ENCODE data around the gene EPX. TPM values are rescaled to one million over a fixed set of nuclear protein-coding genes. Genes with fewer than 3 reads are reported as not detected.

EPX gene
- total RNA-seq, 2 donors from 2014 or later = not detected

DNA sequence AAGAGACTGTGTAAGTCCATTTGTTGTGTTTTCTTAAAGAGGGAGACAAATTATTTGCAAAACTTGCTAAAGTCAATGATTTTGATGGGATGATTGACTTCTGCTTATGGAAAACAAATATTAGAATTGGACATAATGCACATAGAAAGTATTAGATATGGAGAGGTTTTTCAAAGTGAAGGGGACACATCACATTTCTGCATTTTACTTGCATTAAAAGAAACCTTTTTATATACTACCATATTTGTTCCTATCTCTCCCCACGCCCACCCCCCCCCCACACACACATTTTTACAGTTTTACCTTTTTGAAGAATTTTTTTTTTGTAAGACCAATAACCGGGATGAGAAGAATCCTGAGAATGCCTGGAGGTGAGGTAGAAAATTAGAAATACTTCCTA lies 34.3 kb upstream of the EPX start:
- Mint-ChIP-seq H3K4me1 (no peaks in the 10 kb centered on the region), H3K4me3 (no peak overlapping the region), H3K27me3 (ENCODE audit: insufficient read depth) (peaks cover 85% of the 10 kb centered on the region), H3K36me3 (ENCODE audit: low read depth) (no peaks in the 10 kb centered on the region), H3K9me3 (no peaks in the 10 kb centered on the region), H3K27ac (no peak overlapping the region)
- H3K27me3 ChIP-seq (ENCODE audit: control insufficient read depth, insufficient read depth, low read length, poor library complexity, severe bottlenecking) = peaks cover 97% of the 10 kb centered on the region
- no peaks in the 10 kb centered on the region for H3K36me3 ChIP-seq (ENCODE audit: control insufficient read depth, insufficient read depth, low read length)
- TF ChIP-seq, protein P1, sequence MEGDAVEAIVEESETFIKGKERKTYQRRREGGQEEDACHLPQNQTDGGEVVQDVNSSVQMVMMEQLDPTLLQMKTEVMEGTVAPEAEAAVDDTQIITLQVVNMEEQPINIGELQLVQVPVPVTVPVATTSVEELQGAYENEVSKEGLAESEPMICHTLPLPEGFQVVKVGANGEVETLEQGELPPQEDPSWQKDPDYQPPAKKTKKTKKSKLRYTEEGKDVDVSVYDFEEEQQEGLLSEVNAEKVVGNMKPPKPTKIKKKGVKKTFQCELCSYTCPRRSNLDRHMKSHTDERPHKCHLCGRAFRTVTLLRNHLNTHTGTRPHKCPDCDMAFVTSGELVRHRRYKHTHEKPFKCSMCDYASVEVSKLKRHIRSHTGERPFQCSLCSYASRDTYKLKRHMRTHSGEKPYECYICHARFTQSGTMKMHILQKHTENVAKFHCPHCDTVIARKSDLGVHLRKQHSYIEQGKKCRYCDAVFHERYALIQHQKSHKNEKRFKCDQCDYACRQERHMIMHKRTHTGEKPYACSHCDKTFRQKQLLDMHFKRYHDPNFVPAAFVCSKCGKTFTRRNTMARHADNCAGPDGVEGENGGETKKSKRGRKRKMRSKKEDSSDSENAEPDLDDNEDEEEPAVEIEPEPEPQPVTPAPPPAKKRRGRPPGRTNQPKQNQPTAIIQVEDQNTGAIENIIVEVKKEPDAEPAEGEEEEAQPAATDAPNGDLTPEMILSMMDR (conservative IDR thresholded peaks at IDR 0.05) = no peak
- WGBS, 2 experiments (ENCODE audit: insufficient coverage in 1 of 2, insufficient read length in 1 of 2) = 100% methylated on average over 1 of the region's 2 CpGs; no CpG with 5 or more reads in 1 of the 2 experiments
- H3K9me3 ChIP-seq (ENCODE audit: control insufficient read depth, low read length) = no peaks in the 10 kb centered on the region
- no peaks in the 10 kb centered on the region for H3K4me1 ChIP-seq (ENCODE audit: control insufficient read depth, insufficient read depth, low read length)
- H3K4me3 ChIP-seq (ENCODE audit: low read length) = no peak overlapping the region
- DNase-seq = no peak
- H3K9ac ChIP-seq (ENCODE audit: extremely low read depth, low read length, poor library complexity, severe bottlenecking) = no peak overlapping the region
- H3K27ac ChIP-seq (ENCODE audit: low read depth, low read length) = no peak overlapping the region

DNA sequence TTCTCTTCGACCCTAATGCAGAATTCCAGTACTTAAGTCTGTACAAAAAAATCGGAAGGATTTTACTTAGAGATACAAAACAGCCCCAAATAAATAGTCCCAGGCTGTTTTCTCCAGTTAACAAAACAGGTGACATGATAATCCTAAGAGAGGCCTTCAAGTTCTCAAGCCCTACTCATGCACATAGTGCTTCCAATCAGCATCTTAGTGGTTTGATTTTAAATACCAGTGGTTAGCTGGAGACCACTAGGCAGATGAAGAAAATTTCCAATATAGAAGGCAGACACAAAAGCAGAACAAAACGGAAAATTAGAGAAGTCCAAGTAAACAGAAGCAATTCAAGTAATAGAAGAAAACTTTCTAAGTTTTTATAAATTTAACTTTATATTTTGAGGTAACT lies 31.0 kb upstream of the EPX start:
- no peak overlapping the region for H3K27ac ChIP-seq (ENCODE audit: low read depth, low read length)
- 78 to 94% methylated on average over 2 to 3 of the region's 3 CpGs for WGBS, 2 experiments (ENCODE audit: insufficient coverage in 1 of 2, insufficient read length in 1 of 2)
- Mint-ChIP-seq H3K27me3 (ENCODE audit: insufficient read depth) (peaks cover 72% of the 10 kb centered on the region), H3K4me3 (no peak overlapping the region), H3K36me3 (ENCODE audit: low read depth) (no peaks in the 10 kb centered on the region), H3K9me3 (no peaks in the 10 kb centered on the region), H3K4me1 (no peaks in the 10 kb centered on the region), H3K27ac (no peak overlapping the region)
- peaks cover 97% of the 10 kb centered on the region for H3K27me3 ChIP-seq (ENCODE audit: control insufficient read depth, insufficient read depth, low read length, poor library complexity, severe bottlenecking)
- H3K4me1 ChIP-seq (ENCODE audit: control insufficient read depth, insufficient read depth, low read length) = no peaks in the 10 kb centered on the region
- H3K9ac ChIP-seq (ENCODE audit: extremely low read depth, low read length, poor library complexity, severe bottlenecking) = no peak overlapping the region
- H3K4me3 ChIP-seq (ENCODE audit: low read length) = no peak overlapping the region
- no peak for DNase-seq
- TF ChIP-seq, protein P1 (conservative IDR thresholded peaks at IDR 0.05) = no peak
- H3K9me3 ChIP-seq (ENCODE audit: control insufficient read depth, low read length) = no peaks in the 10 kb centered on the region
- H3K36me3 ChIP-seq (ENCODE audit: control insufficient read depth, insufficient read depth, low read length) = no peaks in the 10 kb centered on the region

DNA sequence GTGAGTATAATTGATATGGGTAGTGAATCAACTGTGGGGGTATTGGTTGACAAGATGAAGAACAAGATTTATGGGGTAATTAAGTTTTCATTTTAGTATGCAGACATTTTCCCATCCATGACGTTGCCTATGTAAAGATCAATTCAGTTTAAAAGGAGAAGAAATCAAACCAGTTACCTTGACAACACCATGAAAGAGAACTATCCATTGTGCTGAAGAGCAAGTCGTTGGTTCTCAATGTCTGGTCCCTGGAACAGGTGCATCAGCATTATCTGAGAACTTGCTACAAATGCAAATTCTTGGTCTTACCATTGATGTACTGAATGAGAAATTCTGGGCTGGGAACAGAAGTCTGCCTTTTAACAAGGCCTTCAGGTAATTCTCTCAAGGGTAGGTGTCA lies 26.5 kb upstream of the EPX start:
- H3K9ac ChIP-seq (ENCODE audit: extremely low read depth, low read length, poor library complexity, severe bottlenecking) = no peak overlapping the region
- H3K27me3 ChIP-seq (ENCODE audit: control insufficient read depth, insufficient read depth, low read length, poor library complexity, severe bottlenecking) = peaks cover 92% of the 10 kb centered on the region
- Mint-ChIP-seq H3K36me3 (ENCODE audit: low read depth) (no peaks in the 10 kb centered on the region), H3K4me1 (no peaks in the 10 kb centered on the region), H3K27ac (no peak overlapping the region), H3K27me3 (ENCODE audit: insufficient read depth) (peaks cover 68% of the 10 kb centered on the region), H3K4me3 (no peak overlapping the region), H3K9me3 (peaks cover 2% of the 10 kb centered on the region)
- H3K4me3 ChIP-seq (ENCODE audit: low read length) = no peak overlapping the region
- no peaks in the 10 kb centered on the region for H3K9me3 ChIP-seq (ENCODE audit: control insufficient read depth, low read length)
- DNase-seq = no peak
- no peaks in the 10 kb centered on the region for H3K36me3 ChIP-seq (ENCODE audit: control insufficient read depth, insufficient read depth, low read length)
- TF ChIP-seq, protein P1 (conservative IDR thresholded peaks at IDR 0.05) = no peak
- H3K27ac ChIP-seq (ENCODE audit: low read depth, low read length) = no peak overlapping the region
- WGBS, 2 experiments (ENCODE audit: insufficient coverage in 1 of 2, insufficient read length in 1 of 2) = 23 to 28% methylated on average over 2 of the region's 2 CpGs
- H3K4me1 ChIP-seq (ENCODE audit: control insufficient read depth, insufficient read depth, low read length) = no peaks in the 10 kb centered on the region

All from endodermal cell (in vitro differentiated cells).